ENCODE data around the gene NTM.

DNA sequence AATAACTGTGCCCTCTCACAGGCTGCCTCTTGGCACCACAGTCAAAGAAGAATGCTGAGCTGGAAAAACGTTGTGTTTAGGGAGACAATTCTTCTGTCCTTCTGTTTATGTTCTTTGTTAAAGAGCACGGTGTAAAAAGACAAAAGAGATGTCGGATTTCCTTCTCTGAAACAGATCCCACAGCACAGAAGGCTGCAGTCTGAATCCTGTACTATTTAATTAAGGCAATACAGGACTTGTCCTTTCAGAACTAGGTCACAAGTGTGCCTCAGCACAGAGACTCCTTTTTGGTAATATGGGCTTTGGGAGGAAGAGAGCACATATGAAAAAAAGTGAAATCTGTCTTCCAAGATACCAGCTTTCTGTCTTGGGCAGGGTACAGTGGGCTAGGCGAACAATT is 201.2 kb downstream of the NTM start:
- no peak for TF ChIP-seq CTCF (IDR thresholded peaks at IDR 0.05)
- TF ChIP-seq ZFX (IDR thresholded peaks at IDR 0.05; ENCODE audit: borderline replicate concordance): no peak
